ENCODE measurements around the gene CPZ. TPM values are rescaled to one million over a fixed set of nuclear protein-coding genes. Genes with fewer than 3 reads are reported as not detected.

Gene CPZ
- total and polyA plus RNA-seq, 2 donors: 0.94 to 4.4 TPM

- H3K9me3 ChIP-seq (ENCODE audit: control insufficient read depth in 2 of 2, insufficient read depth in 1 of 2, low read length in 1 of 2): no peaks in the 10 kb centered on the region
- H3K4me3 ChIP-seq (ENCODE audit: low read length in 2 of 2): no peak overlapping the region
- H3K27me3 ChIP-seq (ENCODE audit: control insufficient read depth in 2 of 2, insufficient read depth in 1 of 2, low read length in 1 of 2): no peaks in the 10 kb centered on the region
- no peaks in the 10 kb centered on the region for H3K4me1 ChIP-seq (ENCODE audit: control insufficient read depth in 2 of 2, insufficient read depth in 2 of 2, low read length in 2 of 2)
- no peaks in the 10 kb centered on the region for H3K36me3 ChIP-seq (ENCODE audit: control insufficient read depth in 2 of 2, insufficient read depth in 2 of 2, low read length in 1 of 2)
- no peak overlapping the region for H3K27ac ChIP-seq (ENCODE audit: low read depth in 1 of 2, low read length in 1 of 2)
- DNase-seq (ENCODE audit: low read depth in 6 of 9, low spot score in 9 of 9): no peak
- 91% methylated on average over 9 of the region's 9 CpGs for WGBS
These were observed 70.2 kb downstream of the CPZ start for GRCh38 chr4:8662776-8663175.

GRCh38 chr4:8664031-8664805, 71.7 kb downstream of the CPZ start:
- H3K4me1 ChIP-seq (ENCODE audit: control insufficient read depth in 2 of 2, insufficient read depth in 2 of 2, low read length in 2 of 2): no peaks in the 10 kb centered on the region
- no peak overlapping the region for H3K4me3 ChIP-seq (ENCODE audit: low read length in 2 of 2)
- H3K9me3 ChIP-seq (ENCODE audit: control insufficient read depth in 2 of 2, insufficient read depth in 1 of 2, low read length in 1 of 2): no peaks in the 10 kb centered on the region
- no peaks in the 10 kb centered on the region for H3K36me3 ChIP-seq (ENCODE audit: control insufficient read depth in 2 of 2, insufficient read depth in 2 of 2, low read length in 1 of 2)
- no peaks in the 10 kb centered on the region for H3K27me3 ChIP-seq (ENCODE audit: control insufficient read depth in 2 of 2, insufficient read depth in 1 of 2, low read length in 1 of 2)
- H3K27ac ChIP-seq (ENCODE audit: low read depth in 1 of 2, low read length in 1 of 2): no peak overlapping the region
- WGBS: 72% methylated on average over 18 of the region's 18 CpGs
- no peak for DNase-seq (ENCODE audit: low read depth in 6 of 9, low spot score in 9 of 9)

DNA sequence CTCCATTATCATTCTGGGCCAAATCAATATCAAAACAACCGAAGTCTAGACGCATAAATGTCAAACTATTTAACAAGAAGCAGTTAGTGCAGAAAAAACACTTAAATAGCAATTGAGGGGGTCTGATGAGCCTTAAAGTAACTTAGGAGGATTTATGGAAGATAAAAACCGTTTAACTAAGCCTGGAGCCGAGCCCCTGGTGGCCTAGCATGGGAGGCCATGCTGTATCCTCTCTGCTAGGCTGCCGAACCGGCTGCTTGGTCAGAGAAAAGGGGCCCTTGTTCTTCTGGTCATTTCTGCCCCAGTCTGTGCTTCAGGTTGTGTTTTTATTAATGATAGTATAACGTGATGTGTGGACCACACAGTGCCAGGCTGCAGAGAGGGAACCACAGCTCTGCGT, 72.4 kb downstream of the CPZ start:
- no peak for DNase-seq (ENCODE audit: low read depth in 6 of 9, low spot score in 9 of 9)
- H3K9me3 ChIP-seq (ENCODE audit: control insufficient read depth in 2 of 2, insufficient read depth in 1 of 2, low read length in 1 of 2): no peaks in the 10 kb centered on the region

DNA sequence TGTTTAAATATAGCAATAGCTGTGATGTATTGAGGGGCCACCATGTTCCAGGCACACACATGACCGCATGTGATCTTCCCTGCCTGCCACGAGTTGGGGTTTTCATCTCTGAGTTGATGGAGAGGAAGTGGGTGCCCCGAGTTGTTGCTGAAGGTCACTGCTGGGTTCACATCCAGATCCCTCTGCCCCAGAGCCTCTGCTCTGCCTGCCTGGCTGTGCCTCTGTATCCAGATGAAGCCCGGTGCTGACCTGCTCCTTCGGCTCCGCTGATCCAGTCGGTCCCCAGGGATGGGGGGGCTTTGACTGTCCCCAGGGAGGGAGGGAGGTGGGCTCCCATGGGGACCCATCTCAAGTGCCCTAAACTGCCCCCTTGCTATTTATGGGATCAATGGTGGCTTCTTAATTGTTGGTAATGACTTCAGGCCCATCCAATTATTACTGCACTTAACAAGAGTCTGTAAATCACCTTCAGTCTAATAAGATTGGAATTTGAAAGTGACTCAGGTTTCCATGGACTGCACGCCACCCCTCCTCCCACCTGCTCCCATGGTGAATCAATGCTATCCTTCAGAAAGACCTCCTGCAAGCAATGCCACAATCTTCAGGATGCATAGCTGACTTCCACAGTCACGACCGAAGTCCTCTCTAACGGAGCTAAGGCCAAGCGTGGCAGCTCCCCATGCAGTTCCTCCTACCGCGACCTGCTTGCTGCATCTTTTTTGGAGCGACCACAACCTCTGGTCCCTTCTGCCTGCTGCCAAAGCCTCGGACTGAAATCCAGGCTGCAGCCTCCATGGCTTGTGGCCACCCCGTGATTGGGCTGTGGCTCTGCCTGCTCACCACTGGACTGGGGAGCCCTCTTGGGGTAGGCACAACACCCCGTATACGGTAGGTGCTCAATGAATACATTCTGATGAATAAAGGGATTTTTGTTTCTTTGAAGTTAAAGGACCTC, 73.1 kb downstream of the CPZ start:
- no peaks in the 10 kb centered on the region for H3K4me1 ChIP-seq (ENCODE audit: control insufficient read depth in 2 of 2, insufficient read depth in 2 of 2, low read length in 2 of 2)
- no peak for DNase-seq (ENCODE audit: low read depth in 6 of 9, low spot score in 9 of 9)
- no peak overlapping the region for H3K4me3 ChIP-seq (ENCODE audit: low read length in 2 of 2)
- H3K36me3 ChIP-seq (ENCODE audit: control insufficient read depth in 2 of 2, insufficient read depth in 2 of 2, low read length in 1 of 2): no peaks in the 10 kb centered on the region
- H3K27ac ChIP-seq (ENCODE audit: low read depth in 1 of 2, low read length in 1 of 2): no peak overlapping the region
- no peaks in the 10 kb centered on the region for H3K27me3 ChIP-seq (ENCODE audit: control insufficient read depth in 2 of 2, insufficient read depth in 1 of 2, low read length in 1 of 2)
- no peaks in the 10 kb centered on the region for H3K9me3 ChIP-seq (ENCODE audit: control insufficient read depth in 2 of 2, insufficient read depth in 1 of 2, low read length in 1 of 2)
- WGBS: 87% methylated on average over 19 of the region's 19 CpGs

More for the DNA sequence above, 72.4 kb downstream of the CPZ start:
- H3K4me1 ChIP-seq (ENCODE audit: control insufficient read depth in 2 of 2, insufficient read depth in 2 of 2, low read length in 2 of 2): no peaks in the 10 kb centered on the region
- 84% methylated on average over 8 of the region's 8 CpGs for WGBS
- H3K27ac ChIP-seq (ENCODE audit: low read depth in 1 of 2, low read length in 1 of 2): no peak overlapping the region
- H3K27me3 ChIP-seq (ENCODE audit: control insufficient read depth in 2 of 2, insufficient read depth in 1 of 2, low read length in 1 of 2): no peaks in the 10 kb centered on the region
- no peaks in the 10 kb centered on the region for H3K36me3 ChIP-seq (ENCODE audit: control insufficient read depth in 2 of 2, insufficient read depth in 2 of 2, low read length in 1 of 2)
- no peak overlapping the region for H3K4me3 ChIP-seq (ENCODE audit: low read length in 2 of 2)

- no peaks in the 10 kb centered on the region for H3K36me3 ChIP-seq (ENCODE audit: control insufficient read depth in 2 of 2, insufficient read depth in 2 of 2, low read length in 1 of 2)
- no peaks in the 10 kb centered on the region for H3K4me1 ChIP-seq (ENCODE audit: control insufficient read depth in 2 of 2, insufficient read depth in 2 of 2, low read length in 2 of 2)
- no peaks in the 10 kb centered on the region for H3K27me3 ChIP-seq (ENCODE audit: control insufficient read depth in 2 of 2, insufficient read depth in 1 of 2, low read length in 1 of 2)
- WGBS: 90% methylated on average over 6 of the region's 6 CpGs
- DNase-seq (ENCODE audit: low read depth in 6 of 9, low spot score in 9 of 9): no peak
- H3K9me3 ChIP-seq (ENCODE audit: control insufficient read depth in 2 of 2, insufficient read depth in 1 of 2, low read length in 1 of 2): no peaks in the 10 kb centered on the region
- H3K4me3 ChIP-seq (ENCODE audit: low read length in 2 of 2): no peak overlapping the region
- H3K27ac ChIP-seq (ENCODE audit: low read depth in 1 of 2, low read length in 1 of 2): no peak overlapping the region
These were observed 74.0 kb downstream of the CPZ start for GRCh38 chr4:8666581-8666980.

Other genes starting within 250 kb of the CPZ start
- 8.7 TPM for gene ACOX3, start 152.0 kb upstream of the CPZ start, total RNA-seq
- 18.1 TPM for gene ACOX3, start 152.0 kb upstream of the CPZ start, polyA plus RNA-seq
- gene TRMT44, start 152.0 kb upstream of the CPZ start, total RNA-seq: 9.5 TPM
- gene TRMT44, start 152.0 kb upstream of the CPZ start, polyA plus RNA-seq: 8.4 TPM
- gene GPR78, start 12.4 kb upstream of the CPZ start, total RNA-seq: 0.05 TPM
- 0.91 TPM for gene GPR78, start 12.4 kb upstream of the CPZ start, polyA plus RNA-seq